T-helper 2 cell (primary cell): ENCODE data around the gene CAP1.
"Not testable (repeated sequence)": the region's sequence is repeated elsewhere in the genome, so short reads cannot be mapped to it uniquely, and the experiment has no call there.

ENCODE experiments used
- DNase-seq, 5 experiments: peaks; one replicate each; pipeline versions ENCODE4 v3.0.0 to v3.0.0-alpha.2; 2012 to 2022

The CAP1 gene

DNA sequence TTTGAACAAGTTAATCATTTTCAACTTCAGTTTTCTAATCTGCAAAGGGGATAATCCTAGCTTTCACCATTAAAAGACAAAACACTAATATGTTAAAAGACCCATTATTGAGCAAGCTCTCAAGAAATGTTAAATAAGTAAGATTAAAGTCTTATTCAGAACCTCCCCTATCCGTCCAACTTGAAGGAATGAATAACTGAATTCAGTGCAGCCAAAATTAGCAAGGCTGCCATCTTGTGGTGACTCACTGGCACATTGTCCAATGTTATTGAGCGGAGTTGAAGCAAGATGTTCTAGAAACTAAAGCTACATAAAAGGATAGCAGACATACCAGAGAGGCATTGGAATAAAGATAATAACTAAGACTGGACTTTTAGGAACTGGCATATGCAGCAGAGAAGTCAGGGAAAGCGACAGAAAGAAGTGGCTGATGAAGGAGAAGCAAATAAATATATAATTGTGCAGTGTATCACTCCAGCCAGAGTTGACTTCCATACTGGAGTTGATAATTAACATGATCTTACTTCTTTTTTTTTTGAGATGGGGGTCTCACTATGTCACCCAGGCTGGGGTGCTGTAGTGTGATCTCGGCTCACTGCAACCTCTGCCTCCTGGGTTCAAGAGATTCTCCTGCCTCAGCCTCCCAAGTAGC, 8.2 kb upstream of the CAP1 start:
- peak in 4 of 5 experiments; percentile 15 to 70 (median 31) for DNase-seq

DNA sequence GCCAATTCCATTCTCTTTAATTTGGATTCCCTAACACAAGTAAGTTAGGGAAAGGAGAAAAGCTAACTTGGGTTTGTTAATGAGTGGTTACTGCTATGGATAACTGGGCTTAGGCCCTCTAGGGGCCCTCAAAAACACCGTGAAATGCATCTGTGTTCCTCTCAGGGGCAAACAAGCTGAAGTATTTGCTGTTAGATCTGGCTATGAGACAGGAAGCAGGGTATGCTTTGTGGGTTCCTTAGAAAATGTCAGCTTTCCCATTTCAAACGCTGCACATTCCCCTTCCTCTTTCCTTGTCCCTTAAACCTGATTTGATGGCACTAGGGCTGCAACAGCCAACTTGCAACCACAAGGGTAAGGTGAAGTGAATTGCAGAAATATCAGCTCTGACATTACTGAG, 5.7 kb upstream of the CAP1 start:
- peak in 1 of 5 experiments; percentile 40 for DNase-seq

DNA sequence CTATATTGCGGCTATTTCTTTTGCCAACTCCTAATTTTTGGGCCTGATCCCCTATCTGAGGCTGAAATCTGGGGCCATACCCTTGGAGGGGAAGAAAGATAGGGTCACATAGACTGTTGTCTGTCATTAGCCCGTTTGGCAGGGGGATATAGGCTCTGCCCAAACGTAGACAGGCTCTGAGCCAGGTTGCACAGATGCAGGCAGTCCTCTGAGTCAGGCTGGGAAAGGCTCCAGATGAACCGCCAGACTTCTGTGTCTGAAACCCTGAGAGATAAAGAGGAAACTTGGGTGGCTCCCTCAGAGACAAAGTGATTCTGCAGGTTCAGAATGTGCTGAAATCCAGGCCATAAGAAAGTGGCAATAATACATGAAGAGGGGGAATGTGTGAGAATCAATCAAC, 4.0 kb upstream of the CAP1 start:
- no peak for DNase-seq

DNA sequence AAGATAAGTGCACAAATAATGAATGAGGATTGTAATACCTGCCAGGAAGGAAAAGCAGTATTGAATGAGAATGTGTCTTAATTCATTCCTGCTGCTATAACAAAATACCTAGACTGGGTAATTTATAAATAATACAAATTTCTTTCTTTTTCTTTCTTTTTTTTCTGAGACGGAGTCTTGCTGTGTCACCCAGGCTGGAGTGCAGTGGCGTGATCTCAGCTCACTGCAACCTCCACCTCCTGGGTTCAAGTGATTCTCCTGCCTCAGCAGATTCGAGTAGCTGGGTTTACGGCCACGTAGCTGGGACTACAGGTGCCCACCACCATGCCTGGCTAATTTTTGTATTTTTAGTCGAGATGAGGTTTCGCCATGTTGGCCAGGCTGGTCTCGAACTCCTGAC, 3.3 kb upstream of the CAP1 start:
- not testable (repeated sequence) for DNase-seq

DNA sequence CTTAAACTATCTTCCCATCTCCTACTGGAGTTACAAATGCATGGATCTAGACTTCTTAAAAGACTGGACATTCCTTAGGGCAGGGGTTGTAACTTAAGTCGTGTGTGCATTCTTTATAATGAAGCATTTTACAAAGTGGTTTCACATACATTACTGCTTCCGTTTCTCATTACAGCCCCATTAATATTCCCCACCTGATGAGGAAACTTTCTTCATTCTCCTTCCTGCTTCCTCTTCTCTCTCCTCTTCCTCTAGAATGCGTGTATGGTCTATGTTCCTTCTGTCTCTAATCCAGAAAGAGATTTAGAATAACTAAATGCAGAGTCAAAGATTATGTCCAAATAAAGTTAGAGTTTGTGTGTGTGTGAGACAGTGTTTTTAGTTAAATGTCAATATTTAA, 1.8 kb upstream of the CAP1 start:
- no peak for DNase-seq

DNA sequence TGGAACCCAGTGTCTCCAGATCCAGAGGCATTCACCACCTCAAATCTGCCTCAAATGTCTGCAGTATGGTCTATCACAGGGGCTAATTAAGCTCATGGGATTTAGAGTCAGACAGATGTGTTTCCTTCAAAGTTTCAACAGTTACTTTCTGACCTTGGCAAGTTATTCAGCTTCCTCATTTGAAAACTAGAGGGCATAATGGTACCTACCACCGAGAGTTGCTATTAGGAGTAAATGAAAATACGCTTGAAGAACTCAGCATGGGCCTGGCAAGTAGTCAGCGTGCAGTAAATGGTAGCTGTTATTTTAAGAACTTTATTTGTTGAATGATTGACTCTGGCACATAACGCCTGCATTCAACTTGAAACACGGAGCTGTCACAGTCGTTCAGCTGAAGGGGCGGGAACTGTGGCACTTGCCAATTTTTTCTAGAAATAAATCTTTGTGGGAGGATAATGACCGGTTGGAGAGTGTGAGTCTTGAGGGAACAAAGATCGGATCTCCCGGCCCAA, 1.2 kb upstream of the CAP1 start:
- DNase-seq, result no peak

DNA sequence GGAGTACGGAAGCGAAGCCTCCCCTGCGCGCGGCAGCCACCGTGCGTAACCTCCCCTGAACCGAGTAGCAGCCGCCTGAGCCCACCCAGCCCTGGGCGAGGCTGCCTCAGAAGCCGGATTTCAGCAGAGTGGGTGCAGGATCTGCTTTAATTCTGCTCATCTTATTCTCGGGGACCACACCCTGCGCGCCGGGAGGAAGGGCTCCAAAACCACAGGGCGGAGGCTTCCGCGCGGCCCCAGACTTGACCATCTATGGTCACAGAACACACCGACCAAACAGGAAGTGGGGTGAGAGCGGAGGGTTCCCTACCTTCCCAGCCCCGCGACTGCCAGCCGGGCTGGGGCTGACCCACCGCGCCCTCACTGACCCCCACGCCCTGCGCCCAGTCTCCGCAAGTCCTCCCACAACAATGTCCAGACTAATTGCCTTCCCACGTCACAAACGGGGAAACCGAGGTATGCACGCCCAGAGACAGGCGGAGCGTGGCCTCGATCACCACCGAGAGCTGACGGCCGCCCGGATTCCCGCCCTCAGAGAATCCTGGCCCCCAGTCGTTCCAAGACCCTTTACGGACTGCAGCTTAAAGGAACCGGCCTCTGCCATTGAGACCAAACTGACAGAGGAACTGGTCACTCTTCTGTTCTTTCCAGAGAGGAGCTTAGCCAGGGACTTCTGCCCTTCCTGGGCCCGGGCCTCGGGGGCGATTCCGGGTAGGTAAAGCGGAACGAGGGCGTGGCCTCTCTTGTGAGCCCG, 595 bp upstream of the CAP1 start:
- DNase-seq, result peak; percentile 28 to 92 (median 44)

DNA sequence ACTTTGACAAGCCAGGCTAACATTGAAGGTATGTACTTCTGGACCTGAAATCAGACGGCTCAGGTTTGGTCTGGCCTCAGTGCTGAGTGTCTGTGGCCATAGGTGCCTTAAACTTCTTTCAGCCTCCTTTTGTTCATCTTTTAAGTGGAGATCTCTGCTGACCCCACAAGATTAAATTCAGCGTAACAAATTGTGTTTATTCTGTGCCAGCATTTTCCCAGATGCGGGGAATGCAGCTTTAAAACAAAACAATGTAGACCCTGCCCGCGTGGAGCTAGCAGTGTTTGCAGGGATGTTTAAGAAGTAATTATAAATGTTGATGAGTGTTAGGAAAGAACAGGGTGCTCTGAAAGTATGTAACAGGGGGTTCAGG, 923 bp downstream of the CAP1 start:
- no peak for DNase-seq

DNA sequence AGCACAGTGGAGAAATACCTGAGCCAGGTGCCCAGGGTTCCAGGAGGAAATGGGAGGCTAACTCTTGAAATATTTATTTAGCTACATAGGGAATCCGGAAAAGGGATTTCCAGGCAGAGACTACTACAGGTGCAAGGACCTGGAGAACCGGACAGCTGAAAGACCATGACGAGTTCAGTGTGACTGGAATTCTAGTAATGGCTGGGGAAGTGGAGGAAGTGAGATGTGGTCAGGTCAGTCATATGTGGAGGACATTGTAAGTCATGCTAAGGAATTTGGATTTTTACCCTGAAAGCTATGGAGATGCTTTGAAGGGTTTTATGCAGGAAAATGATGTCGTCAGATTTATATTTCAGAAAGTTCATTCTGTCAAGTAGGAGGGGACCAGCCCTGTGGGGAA, 1.8 kb downstream of the CAP1 start:
- DNase-seq, result no peak

DNA sequence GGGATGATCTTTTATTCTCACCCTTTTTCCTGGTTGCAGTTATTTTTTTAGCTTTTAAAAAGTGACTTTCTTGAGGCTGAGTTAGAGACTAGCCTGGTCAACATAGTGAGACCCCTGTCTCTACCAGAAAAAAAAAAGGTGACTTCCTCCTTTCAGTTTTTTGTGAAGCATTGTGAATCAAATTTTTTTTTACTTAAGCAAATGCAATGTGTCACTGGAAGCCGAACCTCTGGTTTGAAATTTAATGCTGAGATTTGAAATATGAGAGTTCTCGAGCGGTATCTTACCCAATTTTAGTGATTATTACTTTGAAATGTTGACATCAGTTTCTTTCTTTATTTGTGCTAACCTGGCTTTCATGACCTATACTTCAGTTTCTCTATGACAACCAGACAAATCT, 3.6 kb downstream of the CAP1 start:
- no peak for DNase-seq

DNA sequence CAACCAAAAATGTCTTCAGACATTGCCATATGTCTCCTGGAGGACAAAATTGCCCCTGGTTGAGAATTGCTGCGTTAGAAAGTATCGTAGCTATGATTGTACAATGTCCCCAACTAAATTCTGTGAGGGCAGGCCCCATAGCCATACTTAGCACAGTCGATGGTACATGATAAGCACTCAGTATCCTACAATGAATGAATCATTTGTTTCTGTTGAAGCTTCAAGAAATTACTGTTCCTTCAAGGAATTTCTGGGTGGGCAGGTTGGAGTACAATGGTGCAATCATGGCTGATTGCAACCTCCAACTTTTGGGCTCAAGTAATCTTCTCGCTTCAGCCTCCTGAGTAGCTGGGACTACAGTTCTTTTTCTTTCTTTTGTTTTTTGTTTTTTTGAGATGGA, 4.7 kb downstream of the CAP1 start:
- DNase-seq, result no peak

DNA sequence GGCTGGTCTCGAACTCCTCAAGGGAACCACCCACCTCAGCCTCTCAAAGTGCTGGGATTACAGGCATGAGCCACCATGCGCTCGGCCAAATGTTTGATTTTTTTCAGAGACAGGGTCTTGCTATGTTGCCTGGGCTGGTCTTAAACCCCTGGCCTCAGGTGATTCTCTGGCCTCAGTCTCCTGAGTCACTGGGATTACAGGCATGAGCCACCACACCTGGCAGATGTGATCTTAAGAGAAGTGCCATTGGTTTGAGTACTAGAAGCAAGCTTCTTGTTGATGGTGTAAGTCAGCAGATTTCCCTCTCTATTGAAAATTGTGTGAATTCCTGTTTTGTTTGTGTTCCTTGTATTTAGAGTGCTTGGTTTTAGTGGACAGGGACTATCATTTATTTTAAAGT, 5.2 kb downstream of the CAP1 start:
- DNase-seq, result no peak

DNA sequence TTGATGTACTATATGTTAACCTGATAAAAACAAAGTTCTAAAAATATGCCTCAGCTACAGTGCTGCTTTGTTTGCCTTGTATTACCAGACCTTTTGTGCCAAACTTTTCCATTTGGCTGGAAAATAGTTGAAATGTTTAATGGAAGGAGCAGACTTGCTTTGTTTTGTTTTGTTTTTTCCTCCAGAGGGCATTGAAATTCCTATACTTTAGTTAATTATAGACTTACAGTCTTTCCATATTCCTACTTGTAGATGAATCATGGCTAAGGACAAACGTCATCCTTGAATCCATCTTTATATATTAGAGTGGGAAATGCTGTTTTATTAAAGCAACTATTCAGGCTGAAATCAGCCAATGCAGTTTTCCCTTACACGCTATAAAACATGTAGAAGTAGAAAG, 6.7 kb downstream of the CAP1 start:
- no peak for DNase-seq

DNA sequence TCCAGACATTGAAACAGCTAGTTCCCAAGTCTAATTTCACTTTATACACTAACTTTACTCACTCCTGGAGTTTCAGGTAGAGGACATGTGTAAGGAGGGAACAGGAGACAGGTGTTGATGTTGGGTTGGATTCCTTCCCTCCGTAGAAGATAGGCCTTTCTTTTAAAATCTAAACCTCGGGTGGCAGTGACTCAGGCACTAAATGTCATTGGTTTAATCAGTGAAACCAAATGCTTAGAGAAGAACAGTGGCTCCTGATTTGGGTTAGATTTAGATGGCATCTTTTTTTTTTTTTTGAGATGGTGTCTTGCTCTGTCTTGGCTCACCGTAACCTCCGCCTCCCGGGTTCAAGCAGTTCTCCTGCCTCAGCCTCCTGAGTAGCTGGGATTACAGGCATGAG, 7.2 kb downstream of the CAP1 start:
- no peak for DNase-seq

DNA sequence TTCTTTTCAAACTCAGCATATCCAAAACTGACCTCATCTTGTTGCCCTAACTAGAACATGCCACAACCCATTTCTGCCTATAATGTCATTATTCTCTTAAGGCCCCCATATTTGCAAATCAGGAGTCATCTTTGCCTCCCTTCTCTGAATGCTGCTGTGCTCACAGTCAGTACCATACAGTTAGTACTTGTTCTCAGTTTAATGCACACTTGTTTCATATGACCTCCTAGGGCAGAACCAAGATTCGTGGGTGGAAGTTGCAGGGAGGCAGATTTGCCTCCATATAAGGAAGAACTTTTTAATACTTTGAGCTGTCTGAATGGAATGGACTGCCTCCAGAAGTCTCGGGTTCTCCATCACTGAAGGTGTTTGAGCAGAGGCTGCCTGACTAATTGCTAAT, 9.2 kb downstream of the CAP1 start:
- DNase-seq, result no peak

DNA sequence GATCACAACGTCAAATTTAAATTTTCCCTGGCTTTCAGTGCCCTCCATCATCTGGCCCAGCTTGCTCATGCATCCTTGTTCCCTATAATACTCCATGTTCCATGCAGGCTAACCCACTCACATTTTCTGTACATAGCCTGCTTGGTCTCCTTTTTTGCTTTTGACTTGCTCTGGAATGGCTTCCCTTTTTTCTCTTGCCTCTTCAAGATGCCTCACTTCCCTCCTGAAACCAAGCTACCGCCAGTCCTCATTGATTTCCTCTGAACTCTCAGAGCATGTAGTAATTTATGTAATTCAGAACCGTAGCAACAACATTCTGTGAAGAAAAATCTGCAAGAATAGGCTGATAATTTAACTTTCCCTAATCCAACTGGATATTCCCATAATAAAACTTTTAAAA, 10.3 kb downstream of the CAP1 start:
- no peak for DNase-seq

DNA sequence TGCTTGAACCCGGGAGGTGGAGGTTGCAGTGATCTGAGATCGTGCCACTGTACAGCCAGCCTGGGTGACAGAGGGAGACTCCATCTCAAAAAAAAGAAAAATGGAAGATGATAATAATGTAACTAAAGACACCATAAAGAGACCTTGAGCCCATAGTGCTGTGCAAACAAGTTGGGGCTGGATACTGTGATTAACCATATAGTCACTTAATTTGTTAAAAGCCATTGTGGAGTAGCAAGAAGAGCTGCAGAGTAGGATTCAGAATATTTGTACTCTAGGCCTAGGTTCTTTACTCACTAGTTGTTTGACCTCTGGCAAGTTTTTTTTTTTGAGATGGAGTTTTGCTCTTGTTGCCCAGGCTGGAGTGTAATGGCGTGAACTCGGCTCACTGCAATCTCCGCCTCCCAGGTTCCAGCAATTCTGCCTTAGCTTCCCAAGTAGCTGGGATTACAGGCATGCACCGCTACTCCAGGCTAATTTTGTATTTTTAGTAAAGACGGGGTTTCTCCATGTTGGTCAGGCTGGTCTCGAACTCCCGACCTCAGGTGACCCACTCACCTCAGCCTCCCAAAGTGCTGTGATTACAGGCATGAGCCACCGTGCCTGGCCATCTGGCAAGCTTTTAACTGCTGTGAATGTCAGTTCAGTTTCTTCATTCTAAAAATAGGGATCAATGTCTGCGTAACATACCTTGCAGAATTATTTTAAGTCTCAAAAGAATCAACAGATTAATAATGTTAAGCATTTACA, 12.8 kb downstream of the CAP1 start:
- DNase-seq, result no peak

DNA sequence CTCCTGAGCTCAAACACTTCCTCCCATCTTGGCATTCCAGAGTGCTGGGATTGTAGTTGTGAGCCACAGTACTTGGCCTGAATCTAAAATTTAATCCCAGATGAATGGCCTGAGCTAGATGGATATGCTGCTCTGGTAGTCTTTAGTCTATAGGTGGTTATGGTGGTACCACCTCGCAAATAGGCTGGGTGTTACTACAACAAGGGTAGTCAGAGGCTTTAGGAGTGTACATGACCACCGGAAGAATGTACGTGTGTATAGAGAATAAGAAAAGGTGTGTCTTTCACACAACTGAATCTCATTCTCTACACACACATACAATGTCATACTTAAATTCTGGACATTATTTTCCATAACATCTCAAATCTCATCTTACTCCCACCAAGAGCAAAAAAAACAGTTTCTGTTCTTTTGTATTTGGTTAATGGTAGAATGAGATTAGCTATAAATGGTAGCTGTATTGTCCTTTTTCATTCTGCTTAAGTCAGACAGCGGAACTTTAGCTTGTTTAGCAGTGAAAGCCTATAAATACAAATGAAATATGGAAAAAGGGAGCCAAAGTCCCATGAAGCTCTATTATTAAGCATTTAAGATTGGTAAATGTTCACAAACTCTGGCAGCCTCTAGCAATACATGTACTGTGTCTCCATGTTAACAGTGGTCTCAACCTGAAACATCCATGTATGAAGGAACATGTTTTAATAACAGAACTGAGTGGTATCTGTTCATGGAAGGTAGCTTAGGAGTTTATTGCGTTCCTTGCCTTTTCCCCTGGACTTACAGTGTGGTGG, 16.2 kb downstream of the CAP1 start:
- no peak for DNase-seq

DNA sequence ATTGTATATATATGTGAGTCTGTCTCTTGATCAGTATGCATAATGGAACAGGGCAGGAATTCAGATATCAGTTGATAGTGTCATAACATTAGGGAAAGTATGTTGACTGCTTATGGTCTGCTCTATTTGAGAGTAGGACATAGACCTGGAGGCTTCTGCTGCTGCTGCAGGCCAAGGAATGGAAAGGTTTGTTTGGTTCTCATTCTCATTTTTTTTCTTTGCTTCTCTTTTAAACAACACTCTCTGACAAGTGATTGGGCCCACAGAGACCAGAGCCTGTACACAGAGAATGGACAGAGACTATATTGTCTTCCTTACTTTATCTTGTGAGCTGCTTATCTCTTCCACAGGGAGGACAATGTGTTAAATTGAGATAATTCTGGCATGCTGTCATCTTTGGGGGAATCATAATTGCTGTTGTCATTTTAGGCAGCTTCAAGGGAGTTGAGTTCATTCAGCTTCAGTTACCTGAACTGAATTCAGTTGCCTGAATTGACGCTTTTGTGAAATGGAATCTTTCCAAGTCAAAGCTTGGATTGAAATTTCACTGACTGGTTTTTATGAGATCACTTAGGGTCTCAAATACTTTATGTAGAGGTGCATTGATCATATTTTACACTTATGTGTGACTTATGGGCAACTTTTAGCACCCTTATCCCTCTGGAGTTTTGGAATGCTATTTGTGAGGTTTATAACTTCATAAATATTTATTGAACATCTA, 16.9 kb downstream of the CAP1 start:
- DNase-seq, result no peak

DNA sequence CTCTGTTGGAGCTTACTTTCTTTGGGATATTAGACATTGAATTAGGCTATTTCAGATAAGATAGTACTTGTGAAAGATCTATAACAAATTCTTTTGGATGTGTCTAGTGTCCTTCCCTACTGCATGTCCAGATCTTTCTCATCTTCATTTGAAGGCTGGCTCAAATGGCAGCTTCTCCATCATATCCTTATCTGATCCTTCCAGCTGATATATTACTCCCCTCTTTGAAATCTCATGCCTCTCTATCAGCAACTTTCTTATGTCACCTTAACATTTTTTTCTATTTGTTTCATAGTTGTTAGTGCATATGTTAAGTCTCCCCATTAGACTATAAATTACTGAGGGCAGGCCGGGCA, 17.5 kb downstream of the CAP1 start:
- DNase-seq, result no peak

DNA sequence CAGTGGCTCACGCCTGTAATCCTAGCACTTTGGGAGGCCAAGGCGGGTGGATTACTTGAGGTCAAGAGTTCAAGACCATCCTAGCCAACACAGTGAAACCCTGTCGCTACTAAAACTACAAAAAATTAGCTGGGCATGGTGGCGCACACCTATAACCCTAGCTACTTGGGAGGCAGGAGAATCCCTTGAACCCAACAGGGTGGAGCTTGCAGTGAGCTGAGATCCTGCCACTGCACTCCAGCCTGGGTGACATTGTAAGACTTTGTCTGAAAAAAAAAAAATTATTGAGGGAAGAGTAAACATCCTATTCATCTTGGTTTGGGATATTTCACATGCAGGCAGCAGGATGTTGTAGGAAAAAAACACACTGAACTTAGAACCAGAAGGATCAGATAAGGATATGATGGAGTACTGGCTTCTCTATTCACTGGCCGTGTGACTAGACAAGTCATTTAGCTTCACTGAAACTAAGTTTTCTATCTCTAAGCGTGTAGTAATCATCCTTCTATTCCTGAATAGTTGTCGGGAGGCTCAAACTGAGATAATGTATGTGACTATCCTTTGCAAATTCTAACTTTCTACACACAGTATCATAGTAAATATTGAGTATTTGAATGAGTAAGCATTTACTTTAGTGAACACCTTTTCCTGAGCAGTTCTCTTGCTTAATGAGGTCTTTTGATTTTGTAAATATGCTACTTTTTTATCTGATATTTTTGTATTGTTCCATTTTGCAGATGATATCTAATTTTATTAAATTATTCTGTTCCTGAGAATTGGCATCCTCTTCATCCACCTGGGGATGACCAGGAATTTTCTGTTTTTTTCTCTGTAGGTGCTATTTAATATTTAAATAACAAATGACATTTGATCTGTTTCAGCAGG, 18.2 kb downstream of the CAP1 start:
- peak in 1 of 5 experiments; percentile 26 for DNase-seq
